ENCODE data around the gene WDR41. TPM values are rescaled to one million over a fixed set of nuclear protein-coding genes. Genes with fewer than 3 reads are reported as not detected.

WDR41 gene
- total and polyA plus RNA-seq, 2 of the 4 experiments (the other 2 are of a cell fraction) = 38.1 to 72.1 TPM

DNA sequence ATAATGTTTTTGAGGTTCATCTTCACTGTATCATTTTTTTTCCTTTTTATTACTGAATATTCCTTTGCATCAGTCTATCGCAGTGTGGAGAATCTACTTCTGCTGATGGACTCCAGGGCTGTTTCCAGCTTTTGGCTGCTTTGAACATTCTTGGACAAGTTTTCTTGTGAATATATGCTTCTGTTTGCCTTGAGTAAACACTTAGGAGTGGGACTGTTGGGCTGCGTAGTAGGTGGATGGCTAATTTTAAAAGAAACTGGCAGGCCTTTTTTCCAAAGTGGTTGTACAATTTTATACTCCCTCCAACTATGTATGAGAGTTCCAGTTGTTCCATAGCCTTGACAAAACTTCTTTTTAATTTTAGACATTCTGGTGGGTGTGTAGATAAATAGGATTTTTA, 102.4 kb downstream of the WDR41 start:
- H3K4me2 ChIP-seq (ENCODE audit: low read depth, low read length) = no peak overlapping the region
- no CpG with 5 or more reads among the region's 2 CpGs for WGBS, 2 experiments (ENCODE audit: extremely low coverage in 2 of 2, insufficient read length in 1 of 2)
- no peaks in the 10 kb centered on the region for H4K20me1 ChIP-seq (ENCODE audit: insufficient read depth, low read length)
- dilution Hi-C loops (cut with HindIII; ENCODE audit: low sequenced_read_pairs, unreplicated experiment) (no loop called here), intact Hi-C loops (cut with micrococcal nuclease) (no loop called here), in situ Hi-C loops (cut with MboI; ENCODE audit: low sequenced_read_pairs) (no loop called here)
- H3K27ac ChIP-seq (ENCODE audit: insufficient read depth, low read length) = no peak overlapping the region
- no peak overlapping the region for H4K91ac ChIP-seq (ENCODE audit: insufficient read depth, low read depth, low read length)
- ChIA-PET CTCF (no interaction called here), POLR2A (ENCODE audit: unreplicated experiment) (no interaction called here)
- H3K79me1 ChIP-seq (ENCODE audit: low read depth in 1 of 2, low read length in 2 of 2) = no peaks in the 10 kb centered on the region
- DNase-seq (no peak), ATAC-seq (ENCODE audit: low read depth) (no peak)
- no TSS peak for BruUV-seq (replicated peaks)
- H3K9me1 ChIP-seq (ENCODE audit: insufficient read depth, low read length) = no peaks in the 10 kb centered on the region
- peaks cover 4% of the 10 kb centered on the region for H3K27me3 ChIP-seq (ENCODE audit: control insufficient read depth, insufficient read depth, low read length)
- no peaks in the 10 kb centered on the region; the same call in 1 of the 2 replicates for H3K4me1 ChIP-seq (ENCODE audit: control insufficient read depth, insufficient read depth, low read length)
- H2AFZ ChIP-seq (replicated peaks; ENCODE audit: low read length, poor library complexity) = no peak overlapping the region
- H2AK5ac ChIP-seq (ENCODE audit: low read depth, low read length) = no peak overlapping the region
- no peak overlapping the region for H3K56ac ChIP-seq (ENCODE audit: extremely low read depth, insufficient read depth, low read length)
- no peak overlapping the region for H2AK9ac ChIP-seq (replicated peaks; ENCODE audit: low read depth, low read length, poor library complexity)
- H3K36me3 ChIP-seq (ENCODE audit: control insufficient read depth, insufficient read depth, low read length) = no peaks in the 10 kb centered on the region
- H2BK5ac ChIP-seq (ENCODE audit: low read depth, low read length, poor library complexity, severe bottlenecking) = no peak overlapping the region
- TF ChIP-seq FOS (IDR thresholded peaks at IDR 0.05; ENCODE audit: low read depth, low read length) = no peak
- TF ChIP-seq MXI1 (IDR thresholded peaks at IDR 0.05; ENCODE audit: borderline replicate concordance, low read depth, low read length) = no peak
- no peak for TF ChIP-seq CEBPB (IDR thresholded peaks at IDR 0.05; ENCODE audit: low read depth, low read length)
- no peak for TF ChIP-seq MAZ (IDR thresholded peaks at IDR 0.05; ENCODE audit: borderline replicate concordance, low read depth, low read length)
- TF ChIP-seq RAD21 (IDR thresholded peaks at IDR 0.05; ENCODE audit: low read length) = no peak
- TF ChIP-seq CHD1 (IDR thresholded peaks at IDR 0.05; ENCODE audit: low read depth, low read length) = no peak
- TF ChIP-seq, protein P1, sequence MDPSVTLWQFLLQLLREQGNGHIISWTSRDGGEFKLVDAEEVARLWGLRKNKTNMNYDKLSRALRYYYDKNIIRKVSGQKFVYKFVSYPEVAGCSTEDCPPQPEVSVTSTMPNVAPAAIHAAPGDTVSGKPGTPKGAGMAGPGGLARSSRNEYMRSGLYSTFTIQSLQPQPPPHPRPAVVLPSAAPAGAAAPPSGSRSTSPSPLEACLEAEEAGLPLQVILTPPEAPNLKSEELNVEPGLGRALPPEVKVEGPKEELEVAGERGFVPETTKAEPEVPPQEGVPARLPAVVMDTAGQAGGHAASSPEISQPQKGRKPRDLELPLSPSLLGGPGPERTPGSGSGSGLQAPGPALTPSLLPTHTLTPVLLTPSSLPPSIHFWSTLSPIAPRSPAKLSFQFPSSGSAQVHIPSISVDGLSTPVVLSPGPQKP (IDR thresholded peaks at IDR 0.05; ENCODE audit: borderline replicate concordance, low read depth, low read length) = no peak
- no peak for TF ChIP-seq MAFK (IDR thresholded peaks at IDR 0.05; ENCODE audit: low read depth, low read length)
- TF ChIP-seq, protein P2, sequence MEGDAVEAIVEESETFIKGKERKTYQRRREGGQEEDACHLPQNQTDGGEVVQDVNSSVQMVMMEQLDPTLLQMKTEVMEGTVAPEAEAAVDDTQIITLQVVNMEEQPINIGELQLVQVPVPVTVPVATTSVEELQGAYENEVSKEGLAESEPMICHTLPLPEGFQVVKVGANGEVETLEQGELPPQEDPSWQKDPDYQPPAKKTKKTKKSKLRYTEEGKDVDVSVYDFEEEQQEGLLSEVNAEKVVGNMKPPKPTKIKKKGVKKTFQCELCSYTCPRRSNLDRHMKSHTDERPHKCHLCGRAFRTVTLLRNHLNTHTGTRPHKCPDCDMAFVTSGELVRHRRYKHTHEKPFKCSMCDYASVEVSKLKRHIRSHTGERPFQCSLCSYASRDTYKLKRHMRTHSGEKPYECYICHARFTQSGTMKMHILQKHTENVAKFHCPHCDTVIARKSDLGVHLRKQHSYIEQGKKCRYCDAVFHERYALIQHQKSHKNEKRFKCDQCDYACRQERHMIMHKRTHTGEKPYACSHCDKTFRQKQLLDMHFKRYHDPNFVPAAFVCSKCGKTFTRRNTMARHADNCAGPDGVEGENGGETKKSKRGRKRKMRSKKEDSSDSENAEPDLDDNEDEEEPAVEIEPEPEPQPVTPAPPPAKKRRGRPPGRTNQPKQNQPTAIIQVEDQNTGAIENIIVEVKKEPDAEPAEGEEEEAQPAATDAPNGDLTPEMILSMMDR (conservative IDR thresholded peaks at IDR 0.05; ENCODE audit: low read depth, low read length) = no peak
- no peak for TF ChIP-seq RFX5 (IDR thresholded peaks at IDR 0.05; ENCODE audit: low read depth, low read length)
- TF ChIP-seq NFE2L2 (IDR thresholded peaks at IDR 0.05; ENCODE audit: low read depth, low read length) = no peak
- no peak for TF ChIP-seq RCOR1 (IDR thresholded peaks at IDR 0.05; ENCODE audit: insufficient replicate concordance, low read length)
- H3K4me3 ChIP-seq (ENCODE audit: insufficient read depth, low read depth, low read length) = no peak overlapping the region
- H3K9me3 ChIP-seq (ENCODE audit: control insufficient read depth, insufficient read depth, low read length) = no peaks in the 10 kb centered on the region
- no peak overlapping the region; the same call in 1 of the 2 replicates for H4K5ac ChIP-seq (ENCODE audit: low read depth, low read length)
- H3K9ac ChIP-seq (ENCODE audit: low read depth, low read length) = no peak overlapping the region
- no peak overlapping the region for H4K8ac ChIP-seq (ENCODE audit: low read depth in 2 of 2, low read length in 2 of 2)
- H3K4ac ChIP-seq (ENCODE audit: low read depth, low read length) = no peak overlapping the region
- H3K14ac ChIP-seq (replicated peaks; ENCODE audit: low read depth, low read length) = no peak overlapping the region
- H3K18ac ChIP-seq (ENCODE audit: low read depth, low read length) = no peak overlapping the region
- no peak overlapping the region for H2BK120ac ChIP-seq (ENCODE audit: low read depth, low read length)
- H2BK20ac ChIP-seq (ENCODE audit: low read depth, low read length) = no peak overlapping the region
- H3K23ac ChIP-seq (ENCODE audit: low read depth, low read length) = no peak overlapping the region
- no peak overlapping the region for H2BK15ac ChIP-seq (ENCODE audit: low read depth, low read length)

Data from IMR-90 (cell line).